Right lobe of liver (tissue), 6 donors: ENCODE results near the gene TRIP4. TPM values are rescaled to one million over a fixed set of nuclear protein-coding genes. Genes with fewer than 3 reads are reported as not detected.

Experiments used
- ATAC-seq, 4 donors: fragments of 200-7000 bp; cut with Tn5 transposase; one replicate each; pipeline ENCODE4 v1.9.1; 2020; ENCODE audit warnings: mild to moderate bottlenecking in 4 of 4, moderate library complexity in 4 of 4
- DNase-seq, 3 donors: peaks; one replicate each; pipeline ENCODE4 v3.0.0-alpha.2; 2020
- H3K27ac ChIP-seq, 3 donors: fragments of 200-600 bp; one replicate each; pipeline ENCODE4 v1.8.0; 2022
- H3K27me3 ChIP-seq, 2 donors: fragments of 200-600 bp; one replicate each; pipeline ENCODE4 v1.8.0; 2022
- H3K36me3 ChIP-seq, 4 donors: fragments of 200-600 bp; sonication (generic) in 1 of 4; one replicate each; pipeline versions ENCODE4 v1.5.1 to v1.8.0; 2017 to 2022; ENCODE audit warnings: control low read depth in 1 of 4
- H3K4me1 ChIP-seq, 4 donors: fragments of 200-600 bp; sonication (generic) in 1 of 4; one replicate each; pipeline versions ENCODE4 v1.5.1 to v1.8.0; 2017 to 2022; ENCODE audit warnings: control low read depth in 1 of 4
- H3K4me3 ChIP-seq, 3 donors: fragments of 200-600 bp; one replicate each; pipeline ENCODE4 v1.8.0; 2022
- H3K9me3 ChIP-seq, 4 donors: fragments of 200-600 bp; sonication (generic) in 1 of 4; one replicate each; pipeline versions ENCODE4 v1.5.1 to v1.8.0; 2017 to 2022; ENCODE audit warnings: control low read depth in 1 of 4
- CTCF ChIP-seq, 4 donors: fragments of 200-600 bp in 3 of 4; fragments of 450-650 bp in 1 of 4; IDR thresholded peaks; one replicate each; pipeline versions ENCODE4 v1.5.1 to v1.8.0; 2016 to 2022; ENCODE audit warnings: antibody characterized with exemption in 4 of 4, mild to moderate bottlenecking in 2 of 4
- POLR2A ChIP-seq: fragments of 450-650 bp; IDR thresholded peaks from one replicate; pipeline ENCODE4 v1.6.1; 2017; ENCODE audit warnings: antibody characterized with exemption, mild to moderate bottlenecking
- WGBS: methylation state at CpG from one replicate; pipeline ENCODE4 v1.1.6; 2018; ENCODE audit warnings: low coverage, low lambda C conversion rate; ENCODE audit not compliant: insufficient coverage; ENCODE audit errors: missing lambda C conversion rate; 5-methylcytosine and 5-hydroxymethylcytosine counted together
- intact Hi-C, 2 donors: fragments of 100-400 bp; cut with DNase I; formaldehyde crosslinking; loops; one replicate each; pipeline versions ENCODE4 v1.11.2 to v1.14.1; 2022
- total RNA-seq, 6 experiments: library from RNA; depleted of rRNA in 2 of 6; stranded (reverse); fragments of >200 nt in 2 of 6; fragmentation: NEBNext Ultra II Directional in 3 of 6; extraction: Animal tissue kit (Norgen Biotek cat#: 25700) in 3 of 6; gene quantifications; one replicate each; pipeline versions ENCODE4 v1.1.0 to v1.2.4, GENCODE V29; 2016 to 2023
- donor health status: DM: no; HTN: yes; CAD: no.
- donor health status: DM: no; HTN: no; CAD: no.
- donor health status: DM: no; HTN: no; CAD: no.
- donor health status: DM: no; HTN: yes; CAD: no.
- donor health status: DM: no; HTN: yes; CAD: no.

Gene TRIP4
- total RNA-seq, 6 experiments from 2014 or later: 4.2 to 12.5 (median 9.5) TPM

GRCh38 chr15:64400583-64400982, 12.9 kb downstream of the TRIP4 start:
- DNase-seq: no peak
- H3K36me3 ChIP-seq: peaks cover 0 to 79% (median 37%) of the 10 kb centered on the region in 4 donors

GRCh38 chr15:64412216-64412615, 24.6 kb downstream of the TRIP4 start:
- H3K27ac ChIP-seq: no peak overlapping the region
- ATAC-seq: no peak
- H3K36me3 ChIP-seq: peaks cover 6 to 71% (median 19%) of the 10 kb centered on the region in 4 donors
- no peak for DNase-seq
- H3K4me3 ChIP-seq: no peak overlapping the region
- H3K27me3 ChIP-seq: no peaks in the 10 kb centered on the region
- no peaks in the 10 kb centered on the region for H3K4me1 ChIP-seq
- TF ChIP-seq POLR2A (no peak), CTCF (IDR thresholded peaks at IDR 0.05) (no peak)
- intact Hi-C loops: no loop called here
- WGBS: 82% methylated on average over 2 of the region's 2 CpGs
- no peaks in the 10 kb centered on the region for H3K9me3 ChIP-seq

More at GRCh38 chr15:64400583-64400982, 12.9 kb downstream of the TRIP4 start:
- 100% methylated on average over 2 of the region's 2 CpGs for WGBS
- H3K27ac ChIP-seq: no peak overlapping the region
- TF ChIP-seq CTCF (IDR thresholded peaks at IDR 0.05) (no peak), POLR2A (no peak)
- no peak overlapping the region for H3K4me3 ChIP-seq
- no peaks in the 10 kb centered on the region for H3K27me3 ChIP-seq
- no peak for ATAC-seq
- H3K9me3 ChIP-seq: no peaks in the 10 kb centered on the region
- intact Hi-C loops: no loop called here
- no peaks in the 10 kb centered on the region for H3K4me1 ChIP-seq

GRCh38 chr15:64422697-64423096, 35.1 kb downstream of the TRIP4 start:
- WGBS: 94% methylated on average over 2 of the region's 2 CpGs
- intact Hi-C loops: no loop called here
- no peak overlapping the region for H3K4me3 ChIP-seq
- H3K27me3 ChIP-seq: no peaks in the 10 kb centered on the region
- peaks cover 0 to 13% (median 0%) of the 10 kb centered on the region in 4 donors for H3K4me1 ChIP-seq
- DNase-seq: no peak
- H3K36me3 ChIP-seq: peaks cover 0 to 52% (median 12%) of the 10 kb centered on the region in 4 donors
- no peaks in the 10 kb centered on the region for H3K9me3 ChIP-seq
- no peak for ATAC-seq
- TF ChIP-seq CTCF (IDR thresholded peaks at IDR 0.05): no peak
- H3K27ac ChIP-seq: no peak overlapping the region

- H3K9me3 ChIP-seq: no peaks in the 10 kb centered on the region
- H3K4me3 ChIP-seq: no peak overlapping the region
- DNase-seq (no peak), ATAC-seq (peak in 1 of 4 donors; percentile 21)
- H3K4me1 ChIP-seq: peaks cover 0 to 21% (median 0%) of the 10 kb centered on the region in 4 donors
- H3K27ac ChIP-seq: no peak overlapping the region
- H3K36me3 ChIP-seq: peaks cover 0 to 41% (median 6%) of the 10 kb centered on the region in 4 donors
- no peak for TF ChIP-seq CTCF (IDR thresholded peaks at IDR 0.05)
- TF ChIP-seq POLR2A: no peak
- no peaks in the 10 kb centered on the region for H3K27me3 ChIP-seq
- intact Hi-C loops: no loop called here
- 53% methylated on average over 6 of the region's 6 CpGs for WGBS
These were observed 36.3 kb downstream of the TRIP4 start for GRCh38 chr15:64423970-64424369.

GRCh38 chr15:64425221-64425620, 37.6 kb downstream of the TRIP4 start:
- Histone ChIP-seq H3K4me3 (no peak overlapping the region), H3K4me1 (peaks cover 0 to 21% (median 0%) of the 10 kb centered on the region in 4 donors), H3K27me3 (no peaks in the 10 kb centered on the region), H3K36me3 (peaks cover 0 to 31% (median 5%) of the 10 kb centered on the region in 4 donors), H3K9me3 (no peaks in the 10 kb centered on the region), H3K27ac (no peak overlapping the region)
- intact Hi-C loops: no loop called here
- TF ChIP-seq POLR2A (no peak), CTCF (IDR thresholded peaks at IDR 0.05) (no peak)
- no peak for DNase-seq
- no peak for ATAC-seq
- 47% methylated on average over 3 of the region's 3 CpGs for WGBS
